ENCODE data around the gene DMKN. TPM values are rescaled to one million over a fixed set of nuclear protein-coding genes. Genes with fewer than 3 reads are reported as not detected.

The DMKN gene, protein sequence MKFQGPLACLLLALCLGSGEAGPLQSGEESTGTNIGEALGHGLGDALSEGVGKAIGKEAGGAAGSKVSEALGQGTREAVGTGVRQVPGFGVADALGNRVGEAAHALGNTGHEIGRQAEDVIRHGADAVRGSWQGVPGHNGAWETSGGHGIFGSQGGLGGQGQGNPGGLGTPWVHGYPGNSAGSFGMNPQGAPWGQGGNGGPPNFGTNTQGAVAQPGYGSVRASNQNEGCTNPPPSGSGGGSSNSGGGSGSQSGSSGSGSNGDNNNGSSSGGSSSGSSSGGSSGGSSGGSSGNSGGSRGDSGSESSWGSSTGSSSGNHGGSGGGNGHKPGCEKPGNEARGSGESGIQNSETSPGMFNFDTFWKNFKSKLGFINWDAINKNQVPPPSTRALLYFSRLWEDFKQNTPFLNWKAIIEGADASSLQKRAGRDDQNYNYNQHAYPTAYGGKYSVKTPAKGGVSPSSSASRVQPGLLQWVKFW
- 100 to 1,000 TPM in 1 of 3 donors, 10 to 100 TPM in 2; 69.7 to 129 (median 73.6) TPM for polyA plus RNA-seq (ENCODE audit: insufficient read length in 3 of 3)
- long read RNA-seq, donor 1, partial matches to known transcripts = 0 of 16 reads
- long read RNA-seq, donor 1, other reads (novel, unspliced or antisense) = 0 of 16 reads
- long read RNA-seq, donor 2, partial matches to known transcripts = 0 of 4 reads
- long read RNA-seq, donor 2, other reads (novel, unspliced or antisense) = 0 of 4 reads
- long read RNA-seq, donor 3, partial matches to known transcripts = 119 of 222 reads
- long read RNA-seq, donor 3, other reads (novel, unspliced or antisense) = 85 of 222 reads
- long read RNA-seq, donor 4, partial matches to known transcripts = 1,265 of 1,344 reads
- long read RNA-seq, donor 4, other reads (novel, unspliced or antisense) = 67 of 1,344 reads
- long read RNA-seq, donor 5, partial matches to known transcripts = 0 of 25 reads
- long read RNA-seq, donor 5, other reads (novel, unspliced or antisense) = 0 of 25 reads
- long read RNA-seq, donor 6, partial matches to known transcripts = 0 of 13 reads
- long read RNA-seq, donor 6, other reads (novel, unspliced or antisense) = 0 of 13 reads
- long read RNA-seq, donor 7, partial matches to known transcripts = 0 of 17 reads
- long read RNA-seq, donor 7, other reads (novel, unspliced or antisense) = 0 of 17 reads
- long read RNA-seq, donor 8, transcript DMKN-239 (5 exons, 577 nt) = major isoform, 9 of 34 reads
- long read RNA-seq, donor 8, partial matches to known transcripts = 0 of 34 reads
- long read RNA-seq, donor 8, other reads (novel, unspliced or antisense) = 0 of 34 reads
- long read RNA-seq, donor 9, partial matches to known transcripts = 0 of 14 reads
- long read RNA-seq, donor 9, other reads (novel, unspliced or antisense) = 0 of 14 reads
- long read RNA-seq, donor 10, partial matches to known transcripts = 0 of 6 reads
- long read RNA-seq, donor 10, other reads (novel, unspliced or antisense) = 0 of 6 reads
- long read RNA-seq, donor 11, partial matches to known transcripts = 0 of 6 reads
- long read RNA-seq, donor 11, other reads (novel, unspliced or antisense) = 0 of 6 reads
- long read RNA-seq, donor 12, partial matches to known transcripts = 0 of 8 reads
- long read RNA-seq, donor 12, other reads (novel, unspliced or antisense) = 0 of 8 reads
- long read RNA-seq, donor 13, transcript DMKN-205 (12 exons, 867 nt) = major isoform, 6 of 27 reads
- long read RNA-seq, donor 13, partial matches to known transcripts = 0 of 27 reads
- long read RNA-seq, donor 13, other reads (novel, unspliced or antisense) = 0 of 27 reads
- long read RNA-seq, donor 14, partial matches to known transcripts = 0 of 17 reads
- long read RNA-seq, donor 14, other reads (novel, unspliced or antisense) = 0 of 17 reads
- long read RNA-seq, donor 15, partial matches to known transcripts = 0 of 4 reads
- long read RNA-seq, donor 15, other reads (novel, unspliced or antisense) = 0 of 4 reads
- long read RNA-seq, donor 16, transcript DMKN-219 (4 exons, 567 nt) = minor isoform, 5 of 31 reads
- long read RNA-seq, donor 16, transcript DMKN-239 (5 exons, 577 nt) = major isoform, 6 of 31 reads
- long read RNA-seq, donor 16, partial matches to known transcripts = 0 of 31 reads
- long read RNA-seq, donor 16, other reads (novel, unspliced or antisense) = 0 of 31 reads

GRCh38 chr19:35513628-35514281 lies at the start of gene DMKN:
DMKN (minus strand) TSS chr19:35513649; CDS start chr19:35513475, 174 bp downstream.
- DNase-seq (ENCODE audit: extremely low read depth in 1 of 11, low read depth in 9 of 11, low spot score in 4 of 11) = no peak

DNA sequence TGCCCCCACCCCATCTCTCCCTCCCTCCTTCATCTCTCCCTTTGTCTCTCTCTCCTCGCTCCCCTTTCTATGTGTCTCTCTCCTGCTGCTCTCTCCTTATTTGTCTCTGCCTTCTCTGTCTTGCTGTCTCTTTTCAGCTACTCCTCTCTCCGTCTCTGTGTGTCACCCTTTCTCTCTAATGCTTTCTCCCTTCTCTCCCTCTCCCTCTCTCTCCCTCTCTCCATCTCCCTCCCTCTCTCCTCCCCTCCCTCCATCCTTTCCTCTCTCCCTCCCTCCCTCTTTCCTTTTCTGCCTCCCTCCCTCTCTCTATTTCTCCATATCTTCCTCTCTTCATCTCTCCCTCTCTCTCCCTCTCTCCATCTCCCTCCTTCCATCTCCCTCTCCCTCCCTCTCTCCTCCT lies 49.3 kb upstream of the DMKN start:
- DNase-seq (ENCODE audit: extremely low read depth in 1 of 11, low read depth in 9 of 11, low spot score in 4 of 11) = no peak

DNA sequence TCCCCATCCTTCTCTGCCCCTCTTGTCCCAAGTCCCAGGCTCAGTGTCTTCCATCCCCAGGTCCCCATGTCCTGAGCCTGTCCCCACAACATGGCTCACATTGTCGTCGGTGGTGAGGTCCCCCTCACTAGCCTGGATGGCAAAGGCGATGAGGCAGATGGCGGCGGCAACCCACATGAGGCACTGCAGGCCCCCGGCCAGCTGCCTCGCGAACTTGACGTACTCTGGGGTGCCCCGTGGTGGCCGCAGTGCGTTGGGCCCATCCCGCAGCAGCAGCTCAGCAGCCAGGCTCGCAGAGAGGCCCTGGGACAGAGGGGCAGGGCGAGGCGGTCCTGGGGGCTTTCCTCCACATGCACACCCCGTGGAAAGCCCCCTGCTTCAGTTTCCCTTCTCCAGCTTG lies 48.9 kb upstream of the DMKN start:
- no peak for DNase-seq (ENCODE audit: extremely low read depth in 1 of 11, low read depth in 9 of 11, low spot score in 4 of 11)

DNA sequence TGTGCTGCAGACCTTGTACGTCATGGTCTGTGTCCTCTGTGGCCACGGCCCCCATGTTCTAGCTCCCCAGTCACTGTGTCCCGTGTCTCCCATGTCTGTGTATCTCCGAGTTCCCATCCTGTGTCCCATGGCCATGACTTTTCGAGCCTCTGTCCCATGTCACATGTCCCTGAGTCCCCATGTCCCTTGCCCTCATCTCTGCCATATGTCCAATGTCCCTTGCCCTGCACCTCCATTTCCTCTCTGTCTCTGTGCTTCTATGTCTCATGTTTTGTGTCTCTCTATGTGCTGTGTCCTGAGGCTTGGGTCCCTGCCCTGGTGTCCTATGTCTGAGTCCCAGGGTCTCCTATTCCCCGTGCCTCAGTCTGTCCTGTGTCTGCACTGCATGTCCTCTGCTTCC lies 48.0 kb upstream of the DMKN start:
- DNase-seq (ENCODE audit: extremely low read depth in 1 of 11, low read depth in 9 of 11, low spot score in 4 of 11) = no peak

DNA sequence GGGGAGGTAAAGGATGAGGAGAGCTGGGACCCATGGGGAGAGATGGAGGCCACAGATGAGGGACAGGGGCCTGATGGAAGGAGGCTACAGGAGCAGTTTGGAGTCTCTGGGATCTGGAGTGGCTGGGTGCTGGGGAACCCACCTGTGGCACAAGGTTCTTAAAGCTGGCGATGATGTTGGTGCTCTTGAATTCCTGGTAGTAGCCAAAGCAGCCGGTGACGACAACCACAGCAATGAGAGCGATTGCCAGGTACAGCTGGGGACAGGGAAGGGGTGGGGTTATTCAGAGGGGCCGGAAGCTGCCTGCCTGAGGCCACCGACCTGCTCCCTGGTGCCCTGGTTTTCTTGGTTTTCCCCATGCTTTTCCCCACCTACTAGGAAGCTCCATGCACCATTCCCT lies 47.2 kb upstream of the DMKN start:
- DNase-seq (ENCODE audit: extremely low read depth in 1 of 11, low read depth in 9 of 11, low spot score in 4 of 11) = no peak

GRCh38 chr19:35560271-35560670 lies 46.8 kb upstream of the DMKN start:
- no peak for DNase-seq (ENCODE audit: extremely low read depth in 1 of 11, low read depth in 9 of 11, low spot score in 4 of 11)

DNA sequence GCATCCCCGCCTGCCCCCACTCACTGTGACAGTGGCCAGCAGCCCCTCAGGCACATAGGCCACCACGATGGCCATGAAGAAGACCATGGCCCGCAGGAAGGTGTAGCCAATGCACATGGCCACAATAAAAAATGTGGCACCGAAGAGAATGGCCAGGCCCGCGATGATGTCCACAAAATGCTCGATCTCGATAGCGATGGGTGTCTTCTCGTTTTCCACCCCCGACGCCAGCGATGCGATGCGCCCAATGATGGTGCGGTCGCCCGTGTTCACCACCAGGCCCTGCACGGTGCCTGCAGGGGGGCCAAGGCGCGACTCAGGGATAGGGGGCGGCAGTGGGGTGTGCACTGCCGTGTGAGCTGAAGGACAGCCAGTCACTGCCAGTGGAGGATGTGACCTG lies 46.3 kb upstream of the DMKN start:
- no peak for DNase-seq (ENCODE audit: extremely low read depth in 1 of 11, low read depth in 9 of 11, low spot score in 4 of 11)

DNA sequence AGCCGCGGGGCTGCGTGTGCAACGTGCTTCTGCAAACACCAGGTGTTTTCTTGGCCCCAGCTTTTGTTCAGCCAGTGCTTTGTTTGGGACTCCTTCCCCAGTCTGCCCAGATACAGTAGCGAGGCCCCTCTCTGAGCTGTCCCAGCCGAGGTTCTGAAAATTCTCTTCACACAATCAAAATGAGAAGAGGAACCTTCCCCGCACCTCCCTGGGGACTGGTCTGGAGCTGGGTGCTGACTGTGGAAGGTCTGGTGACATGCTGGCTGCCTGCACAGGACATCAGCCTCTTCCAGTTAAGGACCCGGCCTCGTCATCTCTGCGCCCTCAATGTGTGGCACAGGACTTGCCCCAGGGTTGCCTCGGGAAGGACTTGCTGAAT lies 45.8 kb upstream of the DMKN start:
- DNase-seq (ENCODE audit: extremely low read depth in 1 of 11, low read depth in 9 of 11, low spot score in 4 of 11) = no peak

- no peak for DNase-seq (ENCODE audit: extremely low read depth in 1 of 11, low read depth in 9 of 11, low spot score in 4 of 11)
Observed at GRCh38 chr19:35558400-35559280, 45.2 kb upstream of the DMKN start.

GRCh38 chr19:35557539-35558399 lies 44.3 kb upstream of the DMKN start:
- DNase-seq (ENCODE audit: extremely low read depth in 1 of 11, low read depth in 9 of 11, low spot score in 4 of 11) = peak in 7 of 11 donors; percentile 21 to 62 (median 45)

DNA sequence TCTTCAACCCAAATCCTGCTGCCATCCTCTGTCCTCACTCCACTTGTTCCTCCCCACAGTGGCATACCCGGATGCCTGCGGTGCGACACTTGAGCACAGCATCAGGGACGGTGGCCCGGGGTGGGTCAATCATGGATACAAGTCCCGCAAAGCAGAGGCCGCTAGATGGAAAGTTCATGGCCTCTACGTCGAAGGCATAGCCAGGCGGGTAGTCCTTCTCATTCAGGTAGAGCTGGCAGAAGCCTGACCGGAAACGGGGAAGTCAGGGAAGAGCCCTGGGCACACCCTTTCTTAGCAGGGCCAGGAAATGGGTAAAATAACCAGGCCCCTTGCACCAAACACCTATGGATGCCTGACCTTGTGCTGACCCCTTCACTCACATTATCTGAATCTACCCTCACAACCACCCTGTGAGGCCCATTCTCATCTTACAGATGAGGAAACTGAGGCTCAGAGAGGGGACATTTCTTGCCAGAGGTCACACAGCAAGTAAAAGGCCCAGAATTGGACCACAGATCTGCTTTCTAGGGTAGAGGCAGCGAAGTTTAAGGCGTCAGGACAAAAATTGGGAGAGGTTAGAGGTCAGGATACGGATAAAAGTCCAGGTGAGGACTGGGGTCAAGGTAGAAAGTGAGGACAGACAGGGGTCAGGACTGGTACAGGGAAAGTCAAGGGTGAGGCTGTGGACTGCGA lies 43.5 kb upstream of the DMKN start:
- DNase-seq (ENCODE audit: extremely low read depth in 1 of 11, low read depth in 9 of 11, low spot score in 4 of 11) = no peak

- no peak for DNase-seq (ENCODE audit: extremely low read depth in 1 of 11, low read depth in 9 of 11, low spot score in 4 of 11)
Observed at GRCh38 chr19:35556025-35556590, 42.7 kb upstream of the DMKN start.

DNA sequence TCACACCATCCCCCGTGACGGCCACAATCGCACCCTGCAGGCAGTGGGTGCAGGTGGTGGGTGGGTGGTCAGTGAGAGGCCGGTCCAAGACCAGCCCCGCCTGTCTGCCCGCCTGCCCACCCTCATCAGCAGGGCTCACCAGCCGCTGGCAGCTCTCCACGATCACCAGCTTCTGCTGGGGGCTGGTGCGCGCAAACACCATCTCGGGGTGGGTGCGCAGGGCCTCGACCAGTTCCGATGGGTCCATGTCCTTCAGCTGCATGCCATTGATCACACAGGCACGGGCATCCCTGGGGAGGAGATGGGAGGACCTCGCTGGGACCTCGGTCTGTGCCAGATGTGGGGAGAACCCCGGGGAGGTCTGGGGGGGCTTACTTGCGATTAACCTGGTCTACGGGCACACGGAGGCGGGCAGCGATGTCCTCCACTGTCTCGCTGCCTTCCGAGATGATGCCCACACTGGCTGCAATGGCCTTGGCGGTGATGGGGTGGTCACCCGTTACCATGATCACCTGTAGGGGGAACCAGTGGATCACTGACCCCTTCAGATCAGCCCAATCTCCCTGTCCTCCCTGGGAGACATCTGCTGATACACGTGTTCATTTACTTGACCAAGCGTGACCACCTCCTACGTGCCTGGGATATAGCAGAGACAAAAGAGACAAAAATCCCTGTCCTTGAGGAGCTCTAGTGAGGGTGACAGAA lies 42.0 kb upstream of the DMKN start:
- DNase-seq (ENCODE audit: extremely low read depth in 1 of 11, low read depth in 9 of 11, low spot score in 4 of 11) = no peak

GRCh38 chr19:35554076-35554475 lies 40.6 kb upstream of the DMKN start:
- DNase-seq (ENCODE audit: extremely low read depth in 1 of 11, low read depth in 9 of 11, low spot score in 4 of 11) = no peak
